ENCODE data around the gene ASRGL1.

The ASRGL1 gene

GRCh38 chr11:62410972-62411371 lies 73.7 kb downstream of the ASRGL1 start:
- H2BK120ac ChIP-seq (ENCODE audit: insufficient read depth, low read length, poor library complexity), result no peak overlapping the region
- no peak overlapping the region for H3K4ac ChIP-seq (ENCODE audit: low read depth, low read length)
- H3K4me2 ChIP-seq (ENCODE audit: low read length), result no peak overlapping the region
- H3K9ac ChIP-seq (ENCODE audit: low read length), result no peak overlapping the region
- H3K14ac ChIP-seq (ENCODE audit: low read length), result no peak overlapping the region
- H2AFZ ChIP-seq (ENCODE audit: insufficient read depth, low read length, poor library complexity), result no peak overlapping the region
- DNase-seq, result no peak
- H2BK5ac ChIP-seq (ENCODE audit: low read depth, low read length, poor library complexity), result no peak overlapping the region
- H3K27me3 ChIP-seq (ENCODE audit: insufficient read depth, low read length), result no peaks in the 10 kb centered on the region
- H3K9me3 ChIP-seq (ENCODE audit: insufficient read depth, low read depth, low read length), result no peaks in the 10 kb centered on the region
- no CpG with 5 or more reads among the region's 8 CpGs for WGBS (ENCODE audit: extremely low coverage, insufficient coverage, insufficient read length)
- no peak overlapping the region for H3K18ac ChIP-seq (ENCODE audit: low read length)
- peaks cover 3 to 6% of the 10 kb centered on the region in 2 experiments for H3K4me1 ChIP-seq (ENCODE audit: control insufficient read depth in 1 of 2, insufficient read depth in 2 of 2, low read length in 2 of 2)
- no peak overlapping the region for H2BK12ac ChIP-seq (ENCODE audit: low read length)
- H2AK5ac ChIP-seq (ENCODE audit: low read length), result peak overlapping the region; percentile 15
- no peak overlapping the region for H3K27ac ChIP-seq (ENCODE audit: low read depth, low read length)
- H3K23ac ChIP-seq (ENCODE audit: low read length), result no peak overlapping the region
- no peaks in the 10 kb centered on the region for H3K79me1 ChIP-seq (ENCODE audit: low read length)
- H3K4me3 ChIP-seq (ENCODE audit: low read depth, low read length), result no peak overlapping the region
- H3K79me2 ChIP-seq (ENCODE audit: control insufficient read depth, insufficient read depth, low read length, poor library complexity), result no peaks in the 10 kb centered on the region
- H4K8ac ChIP-seq (ENCODE audit: low read depth, low read length), result no peak overlapping the region
- H4K12ac ChIP-seq (ENCODE audit: low read depth, low read length), result no peak overlapping the region
- H4K91ac ChIP-seq (ENCODE audit: low read depth, low read length), result no peak overlapping the region
- no peaks in the 10 kb centered on the region for H3K36me3 ChIP-seq (ENCODE audit: control insufficient read depth in 1 of 2, insufficient read depth in 2 of 2, low read length in 2 of 2)

- Histone ChIP-seq H2BK5ac (ENCODE audit: low read depth, low read length, poor library complexity) (no peak overlapping the region), H3K79me1 (ENCODE audit: low read length) (no peaks in the 10 kb centered on the region), H3K4ac (ENCODE audit: low read depth, low read length) (no peak overlapping the region), H3K23ac (ENCODE audit: low read length) (no peak overlapping the region), H2AFZ (ENCODE audit: insufficient read depth, low read length, poor library complexity) (no peak overlapping the region), H3K27ac (ENCODE audit: low read depth, low read length) (no peak overlapping the region), H3K27me3 (ENCODE audit: insufficient read depth, low read length) (no peaks in the 10 kb centered on the region), H2BK12ac (ENCODE audit: low read length) (no peak overlapping the region), H3K4me3 (ENCODE audit: low read depth, low read length) (no peak overlapping the region), H3K4me2 (ENCODE audit: low read length) (no peak overlapping the region), H4K12ac (ENCODE audit: low read depth, low read length) (no peak overlapping the region), H2AK5ac (ENCODE audit: low read length) (no peak overlapping the region), H3K9ac (ENCODE audit: low read length) (no peak overlapping the region), H3K79me2 (ENCODE audit: control insufficient read depth, insufficient read depth, low read length, poor library complexity) (no peaks in the 10 kb centered on the region), H4K8ac (ENCODE audit: low read depth, low read length) (no peak overlapping the region), H2BK120ac (ENCODE audit: insufficient read depth, low read length, poor library complexity) (no peak overlapping the region), H3K36me3 (ENCODE audit: control insufficient read depth in 1 of 2, insufficient read depth in 2 of 2, low read length in 2 of 2) (no peaks in the 10 kb centered on the region), H3K18ac (ENCODE audit: low read length) (no peak overlapping the region), H3K14ac (ENCODE audit: low read length) (no peak overlapping the region), H3K9me3 (ENCODE audit: insufficient read depth, low read depth, low read length) (no peaks in the 10 kb centered on the region), H4K91ac (ENCODE audit: low read depth, low read length) (no peak overlapping the region), H3K4me1 (ENCODE audit: control insufficient read depth in 1 of 2, insufficient read depth in 2 of 2, low read length in 2 of 2) (peaks cover 5 to 6% of the 10 kb centered on the region in 2 experiments)
- no peak for DNase-seq
- no CpG with 5 or more reads among the region's 5 CpGs for WGBS (ENCODE audit: extremely low coverage, insufficient coverage, insufficient read length)
Observed at GRCh38 chr11:62411524-62411923, 74.3 kb downstream of the ASRGL1 start.

GRCh38 chr11:62413060-62413696 lies 75.9 kb downstream of the ASRGL1 start:
- Histone ChIP-seq H3K4me1 (ENCODE audit: control insufficient read depth in 1 of 2, insufficient read depth in 2 of 2, low read length in 2 of 2) (peaks cover 7 to 8% of the 10 kb centered on the region in 2 experiments), H2AK5ac (ENCODE audit: low read length) (no peak overlapping the region)
- no CpG with 5 or more reads among the region's 8 CpGs for WGBS (ENCODE audit: extremely low coverage, insufficient coverage, insufficient read length)

GRCh38 chr11:62416596-62416995 lies 79.3 kb downstream of the ASRGL1 start:
- no peaks in the 10 kb centered on the region for H3K36me3 ChIP-seq (ENCODE audit: control insufficient read depth in 1 of 2, insufficient read depth in 2 of 2, low read length in 2 of 2)
- peak overlapping the region; percentile 29 for H2BK12ac ChIP-seq (ENCODE audit: low read length)
- H3K4me1 ChIP-seq (ENCODE audit: control insufficient read depth in 1 of 2, insufficient read depth in 2 of 2, low read length in 2 of 2), result peaks cover 7 to 8% of the 10 kb centered on the region in 2 experiments
- no peak overlapping the region for H2BK5ac ChIP-seq (ENCODE audit: low read depth, low read length, poor library complexity)
- WGBS (ENCODE audit: extremely low coverage, insufficient coverage, insufficient read length), result no CpG with 5 or more reads among the region's 12 CpGs
- no peak overlapping the region for H2AK5ac ChIP-seq (ENCODE audit: low read length)
- H3K79me2 ChIP-seq (ENCODE audit: control insufficient read depth, insufficient read depth, low read length, poor library complexity), result no peaks in the 10 kb centered on the region
- H2AFZ ChIP-seq (ENCODE audit: insufficient read depth, low read length, poor library complexity), result no peak overlapping the region
- DNase-seq, result peak in 1 of 2 donors; percentile 51
- no peak overlapping the region for H2BK120ac ChIP-seq (ENCODE audit: insufficient read depth, low read length, poor library complexity)
- no peak overlapping the region for H3K9ac ChIP-seq (ENCODE audit: low read length)
- H3K27me3 ChIP-seq (ENCODE audit: insufficient read depth, low read length), result no peaks in the 10 kb centered on the region
- H3K4me3 ChIP-seq (ENCODE audit: low read depth, low read length), result no peak overlapping the region
- H3K27ac ChIP-seq (ENCODE audit: low read depth, low read length), result no peak overlapping the region
- H3K14ac ChIP-seq (ENCODE audit: low read length), result no peak overlapping the region
- no peak overlapping the region for H3K18ac ChIP-seq (ENCODE audit: low read length)
- no peak overlapping the region for H4K12ac ChIP-seq (ENCODE audit: low read depth, low read length)
- no peak overlapping the region for H4K8ac ChIP-seq (ENCODE audit: low read depth, low read length)
- no peak overlapping the region for H3K4ac ChIP-seq (ENCODE audit: low read depth, low read length)
- H3K9me3 ChIP-seq (ENCODE audit: insufficient read depth, low read depth, low read length), result no peaks in the 10 kb centered on the region
- H3K79me1 ChIP-seq (ENCODE audit: low read length), result no peaks in the 10 kb centered on the region
- no peak overlapping the region for H3K23ac ChIP-seq (ENCODE audit: low read length)
- no peak overlapping the region for H3K4me2 ChIP-seq (ENCODE audit: low read length)
- no peak overlapping the region for H4K91ac ChIP-seq (ENCODE audit: low read depth, low read length)

More at GRCh38 chr11:62413060-62413696, 75.9 kb downstream of the ASRGL1 start:
- H3K4me2 ChIP-seq (ENCODE audit: low read length), result no peak overlapping the region
- H3K27ac ChIP-seq (ENCODE audit: low read depth, low read length), result no peak overlapping the region
- no peaks in the 10 kb centered on the region for H3K36me3 ChIP-seq (ENCODE audit: control insufficient read depth in 1 of 2, insufficient read depth in 2 of 2, low read length in 2 of 2)
- H3K9me3 ChIP-seq (ENCODE audit: insufficient read depth, low read depth, low read length), result no peaks in the 10 kb centered on the region
- H2AFZ ChIP-seq (ENCODE audit: insufficient read depth, low read length, poor library complexity), result no peak overlapping the region
- H4K12ac ChIP-seq (ENCODE audit: low read depth, low read length), result no peak overlapping the region
- H3K18ac ChIP-seq (ENCODE audit: low read length), result no peak overlapping the region
- H3K79me2 ChIP-seq (ENCODE audit: control insufficient read depth, insufficient read depth, low read length, poor library complexity), result no peaks in the 10 kb centered on the region
- H2BK5ac ChIP-seq (ENCODE audit: low read depth, low read length, poor library complexity), result no peak overlapping the region
- no peak overlapping the region for H3K4ac ChIP-seq (ENCODE audit: low read depth, low read length)
- no peak overlapping the region for H4K8ac ChIP-seq (ENCODE audit: low read depth, low read length)
- no peak overlapping the region for H3K14ac ChIP-seq (ENCODE audit: low read length)
- no peaks in the 10 kb centered on the region for H3K79me1 ChIP-seq (ENCODE audit: low read length)
- no peaks in the 10 kb centered on the region for H3K27me3 ChIP-seq (ENCODE audit: insufficient read depth, low read length)
- no peak for DNase-seq
- H3K9ac ChIP-seq (ENCODE audit: low read length), result no peak overlapping the region
- no peak overlapping the region for H4K91ac ChIP-seq (ENCODE audit: low read depth, low read length)
- no peak overlapping the region for H2BK120ac ChIP-seq (ENCODE audit: insufficient read depth, low read length, poor library complexity)
- H3K4me3 ChIP-seq (ENCODE audit: low read depth, low read length), result no peak overlapping the region
- no peak overlapping the region for H3K23ac ChIP-seq (ENCODE audit: low read length)
- peak overlapping the region; percentile 52 for H2BK12ac ChIP-seq (ENCODE audit: low read length)

All from trophoblast cell (in vitro differentiated cells and primary cell).